Chondrocyte (in vitro differentiated cells): ENCODE measurements around the gene FBXL17. TPM values are rescaled to one million over a fixed set of nuclear protein-coding genes. Genes with fewer than 3 reads are reported as not detected.
A peak's percentile ranks its signal among the peaks of the same experiment; 100 is the strongest.

Experiments used
- DNase-seq: peaks from one replicate; pipeline ENCODE4 v3.0.0; 2021; ENCODE audit warnings: mixed read lengths, low spot score
- H3K27ac Mint-ChIP-seq: one replicate; pipeline ENCODE4 v1.8.0; 2021; ENCODE audit warnings: mild to moderate bottlenecking, moderate library complexity, mixed read lengths; ENCODE audit not compliant: unreplicated experiment
- H3K27me3 Mint-ChIP-seq: 2 replicates; pipeline ENCODE4 v1.8.0; 2021; ENCODE audit warnings: low read depth, mixed read lengths
- H3K36me3 Mint-ChIP-seq: 2 replicates; pipeline ENCODE4 v1.8.0; 2021; ENCODE audit warnings: low read depth, mixed read lengths
- H3K4me1 Mint-ChIP-seq: 2 replicates; pipeline ENCODE4 v1.8.0; 2021; ENCODE audit warnings: low read depth, mild to moderate bottlenecking, mixed read lengths
- H3K4me3 Mint-ChIP-seq: one replicate; pipeline ENCODE4 v1.8.0; 2021; ENCODE audit warnings: mild to moderate bottlenecking, moderate library complexity, mixed read lengths; ENCODE audit not compliant: unreplicated experiment
- H3K9me3 Mint-ChIP-seq: 2 replicates; pipeline ENCODE4 v1.8.0; 2021; ENCODE audit warnings: low read depth, mixed read lengths
- total RNA-seq: library from RNA; stranded (reverse); gene quantifications from 3 replicates; pipeline ENCODE4 v1.2.1, GENCODE V29; 2021
- TF ChIP-seq, protein P1 (sequence below): fragments of 200-600 bp; sonication (generic); IDR thresholded peaks from 2 replicates; pipeline ENCODE4 v1.5.0; 2021; ENCODE audit warnings: antibody characterized with exemption, mild to moderate bottlenecking, moderate library complexity

FBXL17 gene
- total RNA-seq, 1 donor from 2014 or later, result 15.3 TPM

DNA sequence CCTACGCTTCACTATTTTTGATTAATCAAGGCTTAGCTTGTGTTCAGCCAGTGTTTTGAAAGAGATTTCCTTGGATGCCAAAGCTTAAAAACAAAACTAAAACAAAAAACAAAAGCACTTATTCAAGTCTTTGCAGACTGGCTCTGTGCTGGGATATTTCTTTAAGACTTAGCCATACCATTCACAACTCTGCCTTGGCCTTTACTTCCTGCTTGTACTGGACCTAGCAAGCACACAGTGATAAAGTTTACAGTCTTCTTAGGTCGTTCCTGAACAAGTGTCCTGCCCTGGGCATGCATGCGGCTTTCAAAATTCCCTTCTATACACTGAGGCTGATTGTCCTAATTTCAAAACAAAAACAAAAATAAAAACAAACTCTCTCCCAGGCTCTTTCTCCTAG is 20.7 kb downstream of the FBXL17 start:
- H3K4me3 Mint-ChIP-seq, result no peak overlapping the region
- H3K27ac Mint-ChIP-seq, result no peak overlapping the region
- peaks cover 14% of the 10 kb centered on the region for H3K9me3 Mint-ChIP-seq
- H3K27me3 Mint-ChIP-seq, result no peaks in the 10 kb centered on the region
- no peak for DNase-seq
- H3K4me1 Mint-ChIP-seq, result peaks cover 8% of the 10 kb centered on the region
- H3K36me3 Mint-ChIP-seq, result peaks cover 5% of the 10 kb centered on the region
- TF ChIP-seq, protein P1, sequence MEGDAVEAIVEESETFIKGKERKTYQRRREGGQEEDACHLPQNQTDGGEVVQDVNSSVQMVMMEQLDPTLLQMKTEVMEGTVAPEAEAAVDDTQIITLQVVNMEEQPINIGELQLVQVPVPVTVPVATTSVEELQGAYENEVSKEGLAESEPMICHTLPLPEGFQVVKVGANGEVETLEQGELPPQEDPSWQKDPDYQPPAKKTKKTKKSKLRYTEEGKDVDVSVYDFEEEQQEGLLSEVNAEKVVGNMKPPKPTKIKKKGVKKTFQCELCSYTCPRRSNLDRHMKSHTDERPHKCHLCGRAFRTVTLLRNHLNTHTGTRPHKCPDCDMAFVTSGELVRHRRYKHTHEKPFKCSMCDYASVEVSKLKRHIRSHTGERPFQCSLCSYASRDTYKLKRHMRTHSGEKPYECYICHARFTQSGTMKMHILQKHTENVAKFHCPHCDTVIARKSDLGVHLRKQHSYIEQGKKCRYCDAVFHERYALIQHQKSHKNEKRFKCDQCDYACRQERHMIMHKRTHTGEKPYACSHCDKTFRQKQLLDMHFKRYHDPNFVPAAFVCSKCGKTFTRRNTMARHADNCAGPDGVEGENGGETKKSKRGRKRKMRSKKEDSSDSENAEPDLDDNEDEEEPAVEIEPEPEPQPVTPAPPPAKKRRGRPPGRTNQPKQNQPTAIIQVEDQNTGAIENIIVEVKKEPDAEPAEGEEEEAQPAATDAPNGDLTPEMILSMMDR, result no peak

DNA sequence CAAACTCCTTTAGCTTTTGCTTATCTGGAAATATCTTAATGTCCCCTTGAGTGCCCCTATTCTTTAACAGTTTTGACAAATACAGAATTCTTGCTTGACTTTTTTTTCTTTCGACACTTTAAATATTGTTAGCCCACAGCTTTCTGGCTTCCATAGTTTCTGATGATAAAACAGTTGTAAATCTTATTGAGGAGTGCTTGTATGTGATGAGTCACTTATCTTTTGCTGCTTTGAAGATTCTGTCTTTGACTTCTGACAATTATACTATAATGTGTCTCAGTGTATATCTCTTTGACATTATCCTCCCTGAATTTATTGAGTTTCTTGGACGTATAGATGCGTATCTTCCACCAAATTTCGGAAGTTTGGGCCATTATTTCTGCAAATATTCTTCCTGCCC is 21.6 kb downstream of the FBXL17 start:
- Mint-ChIP-seq H3K36me3 (peaks cover 5% of the 10 kb centered on the region), H3K27me3 (no peaks in the 10 kb centered on the region), H3K4me3 (no peak overlapping the region), H3K27ac (no peak overlapping the region), H3K9me3 (peaks cover 14% of the 10 kb centered on the region), H3K4me1 (peaks cover 8% of the 10 kb centered on the region)
- TF ChIP-seq, protein P1, result no peak
- no peak for DNase-seq

DNA sequence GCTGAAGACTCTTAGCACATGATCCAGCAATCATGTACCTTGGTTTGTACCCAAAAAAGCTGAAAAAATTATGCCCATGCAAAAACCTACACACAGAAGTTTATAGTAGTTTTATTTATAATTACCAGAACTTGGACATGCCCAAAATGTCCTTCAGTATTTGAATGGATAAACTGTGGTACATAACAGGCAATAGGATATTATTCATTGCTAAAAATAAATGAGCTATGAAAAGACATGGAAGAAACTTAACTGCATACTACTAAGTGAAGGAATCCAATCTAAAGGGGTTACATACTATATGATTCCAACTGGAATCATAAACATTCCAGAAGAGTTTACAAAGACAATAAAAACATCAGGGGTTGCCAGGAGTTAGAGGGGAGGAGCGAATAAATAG is 25.6 kb downstream of the FBXL17 start:
- no peaks in the 10 kb centered on the region for H3K36me3 Mint-ChIP-seq
- H3K4me3 Mint-ChIP-seq, result no peak overlapping the region
- peaks cover 3% of the 10 kb centered on the region for H3K4me1 Mint-ChIP-seq
- no peaks in the 10 kb centered on the region for H3K27me3 Mint-ChIP-seq
- DNase-seq, result no peak
- TF ChIP-seq, protein P1, result no peak
- H3K27ac Mint-ChIP-seq, result no peak overlapping the region
- peaks cover 14% of the 10 kb centered on the region for H3K9me3 Mint-ChIP-seq

DNA sequence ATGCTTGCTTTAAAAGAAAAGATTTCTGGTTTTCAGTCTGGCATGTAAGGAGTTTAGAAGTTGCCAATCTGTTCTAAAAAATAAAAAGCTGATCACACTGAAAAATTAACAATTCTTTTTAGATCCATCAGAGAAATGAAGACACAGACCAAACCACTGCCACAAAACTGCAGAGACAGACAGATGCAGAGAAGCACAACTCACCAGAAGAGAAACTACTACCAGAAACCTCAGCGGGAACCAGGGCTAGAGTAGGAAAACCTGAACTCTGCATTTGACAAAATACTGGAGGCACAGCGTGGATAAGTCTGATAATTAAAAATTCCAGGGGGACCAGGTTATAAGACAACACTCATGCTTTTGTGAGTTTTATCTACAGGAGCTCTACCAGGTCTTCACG is 28.8 kb downstream of the FBXL17 start:
- H3K4me3 Mint-ChIP-seq, result no peak overlapping the region
- H3K27ac Mint-ChIP-seq, result no peak overlapping the region

DNA sequence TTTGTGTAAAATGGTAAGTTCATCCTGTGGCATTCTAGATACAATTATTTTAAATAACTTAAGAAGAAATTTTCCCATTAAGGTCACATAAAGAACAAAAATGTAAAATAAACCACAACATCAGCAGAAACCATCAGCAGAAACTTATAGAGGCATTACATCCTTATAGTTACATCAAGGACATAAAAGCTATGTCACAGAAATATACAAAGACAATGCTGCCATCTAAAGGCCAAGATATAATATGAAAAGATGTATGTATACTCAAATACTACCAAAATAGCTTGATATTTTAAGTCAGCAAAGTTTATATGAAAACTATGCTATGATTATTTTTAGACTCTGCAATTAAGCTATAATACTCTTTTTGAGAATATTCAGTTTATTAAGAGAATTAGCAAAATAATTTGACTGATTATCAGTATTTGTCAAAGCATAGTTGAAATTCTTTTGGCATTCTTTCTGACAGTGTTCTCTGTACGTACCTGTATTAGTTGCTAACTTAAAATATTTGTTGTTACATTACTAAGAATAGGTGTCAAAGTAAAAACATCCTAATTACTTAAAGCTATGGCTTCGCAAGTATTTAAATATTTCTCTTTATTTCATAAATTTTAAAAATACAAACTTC is 36.2 kb downstream of the FBXL17 start:
- DNase-seq, result no peak
- H3K36me3 Mint-ChIP-seq, result no peaks in the 10 kb centered on the region
- no peaks in the 10 kb centered on the region for H3K27me3 Mint-ChIP-seq
- peaks cover 7% of the 10 kb centered on the region for H3K4me1 Mint-ChIP-seq
- H3K27ac Mint-ChIP-seq, result no peak overlapping the region
- H3K4me3 Mint-ChIP-seq, result no peak overlapping the region
- H3K9me3 Mint-ChIP-seq, result no peaks in the 10 kb centered on the region
- TF ChIP-seq, protein P1, result peak; percentile 89

More for the DNA sequence above, 28.8 kb downstream of the FBXL17 start:
- Mint-ChIP-seq H3K9me3 (peaks cover 8% of the 10 kb centered on the region), H3K36me3 (no peaks in the 10 kb centered on the region), H3K4me1 (peaks cover 3% of the 10 kb centered on the region), H3K27me3 (no peaks in the 10 kb centered on the region)
- TF ChIP-seq, protein P1, result no peak
- no peak for DNase-seq
